ENCODE data around the gene LY6G5B. TPM values are rescaled to one million over a fixed set of nuclear protein-coding genes. Genes with fewer than 3 reads are reported as not detected.

Gene LY6G5B
- total RNA-seq, 1 donor from 2014 or later, result 24.8 TPM

- H3K36me3 Mint-ChIP-seq (ENCODE audit: insufficient read depth), result peaks cover 38% of the 10 kb centered on the region
- DNase-seq (ENCODE audit: low spot score, unreplicated experiment), result no peak
- H3K9me3 Mint-ChIP-seq (ENCODE audit: low read depth), result no peaks in the 10 kb centered on the region
- peaks cover 14% of the 10 kb centered on the region for H3K4me1 Mint-ChIP-seq (ENCODE audit: low read depth)
- H3K27me3 Mint-ChIP-seq, result no peaks in the 10 kb centered on the region
- no peak overlapping the region for H3K4me3 Mint-ChIP-seq (ENCODE audit: low read depth)
- TF ChIP-seq CTCF (IDR thresholded peaks at IDR 0.05; ENCODE audit: unreplicated experiment), result no peak
- peak overlapping the region; percentile 50 for H3K27ac Mint-ChIP-seq
These were observed 45.7 kb upstream of the LY6G5B start for GRCh38 chr6:31624070-31624469.

DNA sequence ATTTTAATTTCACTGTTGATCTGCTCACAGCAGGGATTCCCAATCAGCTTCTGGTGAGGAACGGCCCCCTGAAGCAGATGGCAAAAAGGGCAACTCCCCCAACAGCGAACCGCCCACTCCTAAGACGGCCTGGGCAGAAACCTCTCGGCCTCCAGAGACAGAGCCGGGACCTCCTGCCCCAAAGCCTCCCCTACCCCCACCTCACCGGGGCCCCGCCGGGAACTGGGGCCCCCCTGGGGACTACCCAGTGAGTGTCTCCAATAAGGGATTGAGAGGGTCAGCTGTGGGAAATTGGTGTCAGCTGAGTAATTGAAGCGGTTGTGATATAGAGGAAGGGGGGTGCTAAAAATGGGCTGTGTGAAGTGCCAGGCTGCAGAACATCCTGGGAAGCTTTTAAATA is 42.8 kb upstream of the LY6G5B start:
- TF ChIP-seq CTCF (IDR thresholded peaks at IDR 0.05; ENCODE audit: unreplicated experiment), result no peak
- Mint-ChIP-seq H3K27ac (peak overlapping the region; percentile 19), H3K4me1 (ENCODE audit: low read depth) (peaks cover 10% of the 10 kb centered on the region), H3K4me3 (ENCODE audit: low read depth) (no peak overlapping the region), H3K9me3 (ENCODE audit: low read depth) (no peaks in the 10 kb centered on the region), H3K27me3 (no peaks in the 10 kb centered on the region), H3K36me3 (ENCODE audit: insufficient read depth) (peaks cover 48% of the 10 kb centered on the region)
- DNase-seq (ENCODE audit: low spot score, unreplicated experiment), result no peak

DNA sequence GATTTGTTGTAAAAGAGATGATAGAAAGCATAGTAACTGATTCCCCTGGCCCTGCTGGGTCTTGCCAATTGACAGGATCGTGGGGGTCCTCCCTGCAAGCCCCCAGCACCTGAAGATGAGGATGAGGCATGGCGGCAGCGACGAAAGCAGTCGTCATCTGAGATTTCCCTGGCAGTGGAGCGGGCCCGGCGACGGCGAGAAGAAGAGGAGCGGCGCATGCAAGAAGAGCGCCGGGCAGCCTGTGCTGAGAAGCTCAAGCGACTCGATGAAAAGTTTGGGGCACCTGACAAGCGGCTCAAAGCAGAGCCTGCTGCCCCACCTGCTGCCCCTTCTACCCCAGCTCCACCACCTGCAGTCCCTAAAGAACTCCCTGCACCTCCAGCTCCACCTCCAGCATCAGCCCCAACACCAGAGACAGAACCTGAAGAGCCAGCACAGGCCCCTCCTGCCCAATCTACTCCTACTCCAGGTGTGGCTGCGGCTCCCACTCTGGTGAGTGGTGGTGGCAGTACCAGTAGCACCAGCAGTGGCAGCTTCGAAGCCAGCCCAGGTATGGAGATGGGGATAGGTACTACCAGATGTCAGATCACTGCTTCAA is 42.0 kb upstream of the LY6G5B start:
- Mint-ChIP-seq H3K9me3 (ENCODE audit: low read depth) (no peaks in the 10 kb centered on the region), H3K36me3 (ENCODE audit: insufficient read depth) (peaks cover 42% of the 10 kb centered on the region), H3K27me3 (no peaks in the 10 kb centered on the region), H3K27ac (no peak overlapping the region), H3K4me3 (ENCODE audit: low read depth) (no peak overlapping the region), H3K4me1 (ENCODE audit: low read depth) (peaks cover 1% of the 10 kb centered on the region)
- no peak for TF ChIP-seq CTCF (IDR thresholded peaks at IDR 0.05; ENCODE audit: unreplicated experiment)
- no peak for DNase-seq (ENCODE audit: low spot score, unreplicated experiment)

DNA sequence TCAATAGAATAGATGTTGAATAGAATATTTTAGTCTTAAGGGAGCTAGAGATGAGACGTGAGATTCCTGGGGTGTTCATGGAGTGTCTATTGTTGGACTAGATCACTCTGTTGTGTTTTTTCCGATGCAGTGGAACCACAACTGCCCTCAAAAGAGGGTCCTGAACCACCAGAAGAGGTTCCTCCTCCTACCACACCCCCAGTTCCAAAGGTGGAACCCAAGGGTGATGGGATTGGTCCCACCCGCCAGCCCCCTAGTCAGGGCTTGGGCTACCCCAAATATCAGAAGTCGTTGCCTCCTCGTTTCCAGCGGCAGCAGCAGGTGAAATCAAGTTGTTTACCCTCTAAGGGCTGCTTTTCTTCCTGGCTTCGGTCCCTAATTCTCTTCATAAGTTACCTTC is 40.8 kb upstream of the LY6G5B start:
- no peak for DNase-seq (ENCODE audit: low spot score, unreplicated experiment)
- no peak for TF ChIP-seq CTCF (IDR thresholded peaks at IDR 0.05; ENCODE audit: unreplicated experiment)
- no peak overlapping the region for H3K27ac Mint-ChIP-seq
- H3K27me3 Mint-ChIP-seq, result no peaks in the 10 kb centered on the region
- no peak overlapping the region for H3K4me3 Mint-ChIP-seq (ENCODE audit: low read depth)
- H3K36me3 Mint-ChIP-seq (ENCODE audit: insufficient read depth), result peaks cover 42% of the 10 kb centered on the region
- H3K9me3 Mint-ChIP-seq (ENCODE audit: low read depth), result no peaks in the 10 kb centered on the region
- H3K4me1 Mint-ChIP-seq (ENCODE audit: low read depth), result no peaks in the 10 kb centered on the region

DNA sequence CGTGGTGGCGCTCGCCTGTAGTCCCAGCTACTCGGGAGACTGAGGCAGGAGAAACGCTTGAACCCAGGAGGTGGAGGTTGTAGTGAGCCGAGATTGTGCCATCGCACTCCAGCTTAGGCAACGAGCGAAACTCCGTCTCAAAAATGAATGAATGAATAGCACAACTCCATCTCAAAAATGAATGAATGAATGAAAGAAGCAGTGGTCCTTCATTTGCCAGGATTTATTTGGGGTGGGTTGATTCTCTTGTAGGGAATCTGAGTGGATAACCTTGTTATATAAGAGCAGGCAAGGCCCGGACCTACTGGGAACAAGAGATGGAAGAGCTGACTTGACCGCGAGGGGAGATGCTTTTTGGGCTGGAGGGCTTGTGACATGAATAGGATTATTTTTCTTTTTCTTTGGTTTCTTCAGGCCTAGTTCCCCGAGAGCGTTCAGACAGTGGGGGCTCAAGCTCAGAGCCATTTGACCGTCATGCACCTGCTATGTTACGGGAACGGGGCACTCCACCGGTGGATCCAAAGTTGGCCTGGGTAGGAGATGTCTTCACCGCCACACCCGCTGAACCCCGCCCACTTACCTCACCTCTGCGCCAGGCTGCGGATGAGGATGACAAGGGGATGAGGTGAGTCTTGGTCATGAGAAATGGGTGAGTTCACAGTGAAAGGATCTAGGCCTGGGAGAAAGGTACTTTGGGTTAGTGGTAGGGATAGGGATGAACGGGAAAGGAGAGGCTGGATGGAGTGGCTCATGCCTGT is 39.4 kb upstream of the LY6G5B start:
- Mint-ChIP-seq H3K27ac (peak overlapping the region; percentile 33), H3K36me3 (ENCODE audit: insufficient read depth) (peaks cover 42% of the 10 kb centered on the region), H3K4me3 (ENCODE audit: low read depth) (no peak overlapping the region)

More for the DNA sequence above, 39.4 kb upstream of the LY6G5B start:
- no peak for DNase-seq (ENCODE audit: low spot score, unreplicated experiment)
- no peaks in the 10 kb centered on the region for H3K27me3 Mint-ChIP-seq
- no peaks in the 10 kb centered on the region for H3K4me1 Mint-ChIP-seq (ENCODE audit: low read depth)
- no peaks in the 10 kb centered on the region for H3K9me3 Mint-ChIP-seq (ENCODE audit: low read depth)
- no peak for TF ChIP-seq CTCF (IDR thresholded peaks at IDR 0.05; ENCODE audit: unreplicated experiment)
